ENCODE data around the gene TMEM106C. TPM values are rescaled to one million over a fixed set of nuclear protein-coding genes. Genes with fewer than 3 reads are reported as not detected.

TMEM106C gene
- total RNA-seq, 2 experiments from 2014 or later, result 148 to 158 TPM

DNA sequence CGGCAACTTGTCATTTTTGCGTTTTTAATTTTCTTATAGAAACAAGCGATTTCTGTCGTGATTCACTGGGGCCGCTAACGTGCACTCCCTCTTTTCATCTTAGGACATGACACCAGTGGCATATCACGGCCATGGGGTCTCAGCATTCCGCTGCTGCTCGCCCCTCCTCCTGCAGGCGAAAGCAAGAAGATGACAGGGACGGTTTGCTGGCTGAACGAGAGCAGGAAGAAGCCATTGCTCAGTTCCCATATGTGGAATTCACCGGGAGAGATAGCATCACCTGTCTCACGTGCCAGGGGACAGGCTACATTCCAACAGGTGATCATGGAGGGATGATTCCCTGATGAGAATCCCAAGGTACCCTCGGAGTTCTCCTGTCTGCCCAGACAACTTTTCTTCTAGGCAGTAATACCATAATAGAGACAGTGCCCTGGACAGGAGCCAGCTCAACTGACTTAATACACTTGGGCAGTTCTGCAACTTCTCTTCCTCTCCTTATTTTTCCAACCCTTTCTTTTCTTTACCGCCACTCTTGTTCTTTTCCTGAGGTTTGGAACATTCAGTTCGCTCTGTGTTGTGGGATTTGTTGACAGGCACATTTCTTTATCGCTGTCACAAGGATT is 821 bp downstream of the TMEM106C start:
- DNase-seq, result peak; percentile 42
- Mint-ChIP-seq H3K4me1 (ENCODE audit: low read depth) (peaks cover 28% of the 10 kb centered on the region), H3K4me3 (peak overlapping the region; percentile 99), H3K9me3 (no peaks in the 10 kb centered on the region), H3K36me3 (ENCODE audit: low read depth) (peaks cover 47% of the 10 kb centered on the region), H3K27me3 (peaks cover 1% of the 10 kb centered on the region), H3K27ac (peak overlapping the region; percentile 86)
- POLR2A ChIA-PET, result interaction anchor here (0.5 to 1.0 kb wide), 4 partner anchors 60 to 888 kb away, joined by 3 read pairs; partner anchors contain the start of gene DDX23
- CTCF ChIA-PET, result interaction anchor here (0.6 to 3.5 kb wide), 40 partner anchors 10 to 327 kb away, joined by 3 to 23 read pairs (median 4); partner anchors contain the start of genes ASB8 and VDR
- TF ChIP-seq, protein P1, sequence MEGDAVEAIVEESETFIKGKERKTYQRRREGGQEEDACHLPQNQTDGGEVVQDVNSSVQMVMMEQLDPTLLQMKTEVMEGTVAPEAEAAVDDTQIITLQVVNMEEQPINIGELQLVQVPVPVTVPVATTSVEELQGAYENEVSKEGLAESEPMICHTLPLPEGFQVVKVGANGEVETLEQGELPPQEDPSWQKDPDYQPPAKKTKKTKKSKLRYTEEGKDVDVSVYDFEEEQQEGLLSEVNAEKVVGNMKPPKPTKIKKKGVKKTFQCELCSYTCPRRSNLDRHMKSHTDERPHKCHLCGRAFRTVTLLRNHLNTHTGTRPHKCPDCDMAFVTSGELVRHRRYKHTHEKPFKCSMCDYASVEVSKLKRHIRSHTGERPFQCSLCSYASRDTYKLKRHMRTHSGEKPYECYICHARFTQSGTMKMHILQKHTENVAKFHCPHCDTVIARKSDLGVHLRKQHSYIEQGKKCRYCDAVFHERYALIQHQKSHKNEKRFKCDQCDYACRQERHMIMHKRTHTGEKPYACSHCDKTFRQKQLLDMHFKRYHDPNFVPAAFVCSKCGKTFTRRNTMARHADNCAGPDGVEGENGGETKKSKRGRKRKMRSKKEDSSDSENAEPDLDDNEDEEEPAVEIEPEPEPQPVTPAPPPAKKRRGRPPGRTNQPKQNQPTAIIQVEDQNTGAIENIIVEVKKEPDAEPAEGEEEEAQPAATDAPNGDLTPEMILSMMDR (IDR thresholded peaks at IDR 0.05), result no peak
- no peak for ATAC-seq
- intact Hi-C loops (cut with micrococcal nuclease), result no loop called here

DNA sequence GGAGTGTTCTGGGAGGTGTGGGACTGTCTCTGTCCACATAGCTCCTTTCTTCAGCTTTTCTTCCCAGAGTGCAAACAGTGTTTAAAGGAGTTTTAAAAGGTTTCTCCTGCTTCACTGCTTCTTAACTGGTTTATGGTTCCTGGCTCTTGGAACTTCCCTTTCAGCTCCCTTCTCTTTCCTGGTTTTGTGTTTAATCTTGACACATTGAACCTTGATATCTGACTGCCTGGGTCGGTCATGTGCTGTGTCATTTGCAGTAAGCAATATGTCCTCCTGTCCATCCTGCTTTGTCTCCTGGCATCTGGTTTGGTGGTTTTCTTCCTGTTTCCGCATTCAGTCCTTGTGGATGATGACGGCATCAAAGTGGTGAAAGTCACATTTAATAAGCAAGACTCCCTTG is 2.2 kb downstream of the TMEM106C start:
- H3K4me3 Mint-ChIP-seq, result no peak overlapping the region
- ATAC-seq (no peak), DNase-seq (no peak)
- H3K27ac Mint-ChIP-seq, result no peak overlapping the region
- peaks cover 28% of the 10 kb centered on the region for H3K4me1 Mint-ChIP-seq (ENCODE audit: low read depth)
- no peaks in the 10 kb centered on the region for H3K9me3 Mint-ChIP-seq
- POLR2A ChIA-PET, result interaction anchor here (1.4 kb wide), 1 partner anchor 27 kb away, joined by 3 read pairs; no protein-coding TSS in a partner anchor
- H3K36me3 Mint-ChIP-seq (ENCODE audit: low read depth), result peaks cover 50% of the 10 kb centered on the region
- intact Hi-C loops (cut with micrococcal nuclease), result no loop called here
- no peaks in the 10 kb centered on the region for H3K27me3 Mint-ChIP-seq
- TF ChIP-seq, protein P1 (IDR thresholded peaks at IDR 0.05), result no peak
- CTCF ChIA-PET, result interaction anchor here (1.1 to 3.5 kb wide), 6 partner anchors 14 to 220 kb away, joined by 3 to 15 read pairs (median 3); no protein-coding TSS in a partner anchor

DNA sequence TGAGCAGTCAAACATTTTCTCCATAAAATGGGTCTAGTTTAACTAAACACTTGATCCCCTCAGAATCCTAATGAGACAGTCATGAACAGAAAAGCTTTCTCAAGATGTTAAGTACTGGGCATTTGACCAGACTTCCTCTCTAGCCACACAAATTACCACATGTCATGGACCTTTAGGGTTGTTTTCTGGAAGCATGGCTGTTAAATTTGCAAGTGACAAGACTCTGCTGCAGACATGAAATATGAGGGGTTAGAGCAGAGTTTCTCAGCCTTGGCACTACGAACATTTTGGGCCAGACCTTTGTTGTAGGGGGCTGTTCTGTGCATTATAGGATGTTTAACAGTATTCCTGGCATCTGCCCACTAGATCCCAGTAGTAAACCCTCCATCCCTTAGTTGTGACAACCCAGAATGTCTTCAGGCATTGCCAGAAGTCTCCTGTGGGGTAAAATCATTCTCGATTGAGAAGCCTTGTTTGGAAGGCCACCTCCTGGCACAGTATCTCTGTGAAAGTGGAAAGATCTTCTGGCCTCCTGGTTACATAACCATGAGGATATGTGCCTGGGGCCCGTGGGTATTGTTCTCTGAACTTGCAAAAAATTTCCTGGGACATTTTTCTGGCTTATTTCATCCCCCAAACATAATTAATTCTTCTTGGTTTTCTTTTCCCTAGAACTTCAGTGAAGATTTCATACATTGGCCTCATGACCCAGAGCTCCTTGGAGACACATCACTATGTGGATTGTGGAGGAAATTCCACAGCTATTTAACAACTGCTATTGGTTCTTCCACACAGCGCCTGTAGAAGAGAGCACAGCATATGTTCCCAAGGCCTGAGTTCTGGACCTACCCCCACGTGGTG is 4.3 kb downstream of the TMEM106C start:
- Mint-ChIP-seq H3K27ac (no peak overlapping the region), H3K27me3 (no peaks in the 10 kb centered on the region), H3K9me3 (no peaks in the 10 kb centered on the region), H3K4me1 (ENCODE audit: low read depth) (peaks cover 28% of the 10 kb centered on the region), H3K4me3 (no peak overlapping the region), H3K36me3 (ENCODE audit: low read depth) (peaks cover 50% of the 10 kb centered on the region)
- intact Hi-C loops (cut with micrococcal nuclease), result no loop called here
- TF ChIP-seq, protein P1 (IDR thresholded peaks at IDR 0.05), result no peak
- no peak for DNase-seq
- CTCF ChIA-PET, result interaction anchor here (1.1 to 1.7 kb wide), 3 partner anchors 12 to 201 kb away, joined by 3 to 4 read pairs (median 4); partner anchors contain the start of gene VDR
- no peak for ATAC-seq
- POLR2A ChIA-PET, result no interaction called here

DNA sequence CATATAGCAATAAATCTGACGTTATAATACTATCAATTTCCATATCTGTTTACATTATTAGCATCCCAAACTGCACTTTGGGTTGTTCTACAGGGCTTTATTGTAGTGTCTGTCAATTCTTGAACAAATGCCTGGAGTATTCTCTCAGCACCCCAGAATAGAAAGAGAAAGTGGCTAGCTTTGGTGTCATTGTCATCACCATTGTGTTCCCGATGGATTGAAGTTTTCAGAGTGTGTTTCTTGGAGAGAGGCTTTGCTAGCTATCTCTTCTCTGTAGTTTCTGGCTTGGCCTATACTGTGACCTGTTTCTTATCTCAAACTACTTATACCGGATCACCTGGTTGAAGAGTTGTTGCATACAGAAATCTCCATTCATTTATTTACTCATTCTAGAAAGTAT is 6.4 kb downstream of the TMEM106C start:
- Mint-ChIP-seq H3K4me3 (no peak overlapping the region), H3K4me1 (ENCODE audit: low read depth) (peaks cover 15% of the 10 kb centered on the region), H3K27ac (no peak overlapping the region), H3K36me3 (ENCODE audit: low read depth) (peaks cover 35% of the 10 kb centered on the region), H3K27me3 (no peaks in the 10 kb centered on the region), H3K9me3 (no peaks in the 10 kb centered on the region)
- CTCF ChIA-PET, result interaction anchor here (0.7 to 2.1 kb wide), 2 partner anchors 21 to 228 kb away, joined by 3 to 7 read pairs; no protein-coding TSS in a partner anchor
- ATAC-seq, result no peak
- intact Hi-C loops (cut with micrococcal nuclease), result no loop called here
- POLR2A ChIA-PET, result no interaction called here
- no peak for DNase-seq
- TF ChIP-seq, protein P1 (IDR thresholded peaks at IDR 0.05), result no peak
